CD14-positive monocyte (primary cell): ENCODE measurements around the gene ZDHHC8. TPM values are rescaled to one million over a fixed set of nuclear protein-coding genes. Genes with fewer than 3 reads are reported as not detected.

Experiments
- DNase-seq, 3 donors: peaks; one replicate each; pipeline ENCODE4 v3.0.0-alpha.2; 2011 to 2022
- H2AFZ ChIP-seq: 2 replicates; pipeline ENCODE4 v1.6.0; 2012; ENCODE audit warnings: mild to moderate bottlenecking, low read depth, low read length, inconsistent platforms; ENCODE audit not compliant: insufficient read depth, poor library complexity, severe bottlenecking
- H3K27ac ChIP-seq, 2 donors: 1 replicate in 1 of 2; 2 replicates in 1 of 2; pipeline ENCODE4 v1.5.1; 2012 to 2013; ENCODE audit warnings: low read length in 2 of 2, control low read depth in 1 of 2, inconsistent platforms in 1 of 2, low read depth in 1 of 2, mild to moderate bottlenecking in 1 of 2
- H3K27me3 ChIP-seq, 2 donors: one replicate each; pipeline versions ENCODE4 v1.6.0 to v1.6.1; 2011 to 2013; ENCODE audit warnings: low read length in 2 of 2; ENCODE audit not compliant: control insufficient read depth in 2 of 2, insufficient read depth in 2 of 2
- H3K36me3 ChIP-seq, 2 donors: replicated peaks in 1 of 2; 1 replicate in 1 of 2; 2 replicates in 1 of 2; pipeline versions ENCODE4 v1.5.1 to v1.6.1; 2012 to 2013; ENCODE audit warnings: low read length in 2 of 2, control low read depth in 1 of 2, inconsistent platforms in 1 of 2, mild to moderate bottlenecking in 1 of 2; ENCODE audit not compliant: insufficient read depth in 2 of 2, control insufficient read depth in 1 of 2
- H3K4me1 ChIP-seq, 2 donors: 1 replicate in 1 of 2; 2 replicates in 1 of 2; pipeline versions ENCODE4 v1.5.1 to v1.6.1; 2012 to 2013; ENCODE audit warnings: low read length in 2 of 2, control low read depth in 1 of 2, inconsistent platforms in 1 of 2, mild to moderate bottlenecking in 1 of 2, moderate library complexity in 1 of 2; ENCODE audit not compliant: insufficient read depth in 2 of 2, control insufficient read depth in 1 of 2
- H3K4me2 ChIP-seq: replicated peaks from 2 replicates; pipeline ENCODE3; 2012; ENCODE audit warnings: low read length, moderate library complexity, mild to moderate bottlenecking; ENCODE audit not compliant: poor library complexity, severe bottlenecking; ENCODE audit errors: extremely low read depth
- H3K4me3 ChIP-seq, 3 experiments: fragments of 200-600 bp in 1 of 3; sonication (generic) in 1 of 3; replicated peaks in 1 of 3; 1 replicate in 2 of 3; 2 replicates in 1 of 3; pipeline ENCODE4 v1.5.1; 2011 to 2013; ENCODE audit warnings: low read length in 3 of 3, mild to moderate bottlenecking in 3 of 3, control low read depth in 2 of 3, low read depth in 2 of 3, inconsistent platforms in 1 of 3, moderate library complexity in 1 of 3
- H3K79me2 ChIP-seq: 2 replicates; pipeline ENCODE4 v1.6.0; 2012; ENCODE audit warnings: mild to moderate bottlenecking, control low read depth, inconsistent platforms, low read length, moderate library complexity; ENCODE audit not compliant: insufficient read depth
- H3K9ac ChIP-seq: 2 replicates; pipeline ENCODE4 v1.6.0; 2017; ENCODE audit warnings: low read length, mild to moderate bottlenecking; ENCODE audit not compliant: insufficient read depth, poor library complexity, severe bottlenecking
- H3K9me3 ChIP-seq, 2 donors: replicated peaks in 1 of 2; 1 replicate in 1 of 2; 2 replicates in 1 of 2; pipeline versions ENCODE4 v1.5.1 to v1.6.1; 2012 to 2013; ENCODE audit warnings: low read length in 2 of 2, control low read depth in 1 of 2; ENCODE audit not compliant: control insufficient read depth in 1 of 2, insufficient read depth in 1 of 2
- H4K20me1 ChIP-seq: 2 replicates; pipeline ENCODE4 v1.6.0; 2012; ENCODE audit warnings: mild to moderate bottlenecking, low read length, control low read depth, moderate library complexity; ENCODE audit not compliant: insufficient read depth
- H3K27ac Mint-ChIP-seq, 7 donors: one replicate each; pipeline ENCODE4 v1.8.0; 2020; ENCODE audit warnings: mild to moderate bottlenecking in 7 of 7, mixed read lengths in 7 of 7, moderate library complexity in 6 of 7, inconsistent platforms in 2 of 7
- H3K27me3 Mint-ChIP-seq, 3 donors: one replicate each; pipeline ENCODE4 v1.8.0; 2021 to 2022; ENCODE audit warnings: low read depth in 3 of 3, mild to moderate bottlenecking in 3 of 3, mixed read lengths in 3 of 3, moderate library complexity in 3 of 3, inconsistent platforms in 1 of 3
- H3K36me3 Mint-ChIP-seq, 2 donors: one replicate each; pipeline ENCODE4 v1.8.0; 2020; ENCODE audit warnings: mixed read lengths in 2 of 2, inconsistent platforms in 1 of 2, mild to moderate bottlenecking in 1 of 2
- H3K4me1 Mint-ChIP-seq: one replicate; pipeline ENCODE4 v1.8.0; 2020; ENCODE audit warnings: mild to moderate bottlenecking, mixed read lengths
- H3K4me3 Mint-ChIP-seq, 2 donors: one replicate each; pipeline ENCODE4 v1.8.0; 2020; ENCODE audit warnings: mild to moderate bottlenecking in 2 of 2, mixed read lengths in 2 of 2, moderate library complexity in 1 of 2
- H3K9me3 Mint-ChIP-seq, 7 donors: one replicate each; pipeline ENCODE4 v1.8.0; 2020 to 2022; ENCODE audit warnings: mixed read lengths in 7 of 7, mild to moderate bottlenecking in 6 of 7, moderate library complexity in 6 of 7, inconsistent platforms in 2 of 7
- WGBS: methylation state at CpG from one replicate; pipeline ENCODE4 v1.1.5; 2013; ENCODE audit warnings: missing lambda C conversion rate; ENCODE audit not compliant: insufficient coverage; 5-methylcytosine and 5-hydroxymethylcytosine counted together
- intact Hi-C, 2 donors: fragments of 100-400 bp; cut with micrococcal nuclease; formaldehyde crosslinking; loops; one replicate each; pipeline versions ENCODE4 v1.15.0 to v1.15.1; 2023
- polyA plus RNA-seq, 3 donors: library from polyadenylated mRNA; depleted of rRNA in 1 of 3; unstranded in 2 of 3; stranded (reverse) in 1 of 3; fragments of 300-500 nt in 2 of 3; fragments of >200 nt in 1 of 3; fragmentation: Illumina TruSeq in 2 of 3; gene quantifications; 1 replicate in 2 of 3; 2 replicates in 1 of 3; pipeline ENCODE4 v1.2.3, GENCODE V29; 2012 to 2021
- TF ChIP-seq, protein P1 (sequence below): fragments of 200-600 bp; IDR thresholded peaks from one replicate; pipeline ENCODE4 v1.8.0; 2022; ENCODE audit warnings: antibody characterized with exemption, mild to moderate bottlenecking

The ZDHHC8 gene
- polyA plus RNA-seq, 3 donors, result 0.73 to 76.3 (median 1.1) TPM

DNA sequence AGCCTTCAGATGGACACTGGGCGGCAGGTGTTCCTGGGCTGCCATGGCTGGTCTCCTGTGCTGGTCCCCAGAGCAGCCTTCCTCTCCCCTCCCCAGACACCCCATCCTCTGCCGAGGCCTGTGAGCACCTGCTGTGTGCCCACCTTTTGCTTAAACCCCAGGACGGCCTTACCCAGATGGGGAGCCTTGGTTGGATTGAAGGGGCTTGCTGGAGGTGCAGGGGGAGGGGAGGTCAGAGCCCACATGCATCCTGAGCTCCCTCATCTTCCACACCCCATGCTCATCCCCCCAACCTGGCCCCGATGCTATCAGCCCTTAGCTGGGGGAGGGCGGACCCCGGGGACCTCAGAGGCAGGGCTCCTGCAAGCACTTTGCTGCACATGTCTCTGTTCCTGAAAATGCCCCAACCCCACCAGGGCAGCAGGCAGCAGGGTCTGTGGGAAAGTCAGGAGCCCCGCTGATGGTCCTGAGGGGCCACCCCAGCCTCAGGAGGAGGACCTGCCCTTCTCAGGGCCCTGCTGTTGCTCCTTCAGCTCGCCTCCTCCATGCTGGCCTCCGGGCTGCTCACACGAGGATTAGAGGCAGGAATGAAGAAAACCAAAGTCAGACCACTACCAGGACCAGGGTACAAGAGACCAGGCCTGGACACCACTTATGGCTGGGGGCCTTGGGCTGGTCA lies 60.8 kb downstream of the ZDHHC8 start:
- no peak overlapping the region for H3K9ac ChIP-seq
- Mint-ChIP-seq H3K4me1 (no peaks in the 10 kb centered on the region), H3K36me3 (no peaks in the 10 kb centered on the region), H3K9me3 (no peaks in the 10 kb centered on the region), H3K27ac (no peak overlapping the region), H3K4me3 (no peak overlapping the region), H3K27me3 (peaks cover 0 to 6% (median 0%) of the 10 kb centered on the region in 3 donors)
- H4K20me1 ChIP-seq, result no peaks in the 10 kb centered on the region
- intact Hi-C loops, result no loop called here
- H3K27me3 ChIP-seq, result no peaks in the 10 kb centered on the region
- no peaks in the 10 kb centered on the region for H3K4me1 ChIP-seq
- H3K79me2 ChIP-seq, result no peaks in the 10 kb centered on the region
- no peak overlapping the region for H2AFZ ChIP-seq
- no peak overlapping the region for H3K27ac ChIP-seq
- WGBS, result 96% methylated on average over 4 of the region's 10 CpGs
- no peaks in the 10 kb centered on the region for H3K9me3 ChIP-seq
- TF ChIP-seq, protein P1, sequence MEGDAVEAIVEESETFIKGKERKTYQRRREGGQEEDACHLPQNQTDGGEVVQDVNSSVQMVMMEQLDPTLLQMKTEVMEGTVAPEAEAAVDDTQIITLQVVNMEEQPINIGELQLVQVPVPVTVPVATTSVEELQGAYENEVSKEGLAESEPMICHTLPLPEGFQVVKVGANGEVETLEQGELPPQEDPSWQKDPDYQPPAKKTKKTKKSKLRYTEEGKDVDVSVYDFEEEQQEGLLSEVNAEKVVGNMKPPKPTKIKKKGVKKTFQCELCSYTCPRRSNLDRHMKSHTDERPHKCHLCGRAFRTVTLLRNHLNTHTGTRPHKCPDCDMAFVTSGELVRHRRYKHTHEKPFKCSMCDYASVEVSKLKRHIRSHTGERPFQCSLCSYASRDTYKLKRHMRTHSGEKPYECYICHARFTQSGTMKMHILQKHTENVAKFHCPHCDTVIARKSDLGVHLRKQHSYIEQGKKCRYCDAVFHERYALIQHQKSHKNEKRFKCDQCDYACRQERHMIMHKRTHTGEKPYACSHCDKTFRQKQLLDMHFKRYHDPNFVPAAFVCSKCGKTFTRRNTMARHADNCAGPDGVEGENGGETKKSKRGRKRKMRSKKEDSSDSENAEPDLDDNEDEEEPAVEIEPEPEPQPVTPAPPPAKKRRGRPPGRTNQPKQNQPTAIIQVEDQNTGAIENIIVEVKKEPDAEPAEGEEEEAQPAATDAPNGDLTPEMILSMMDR, result no peak
- H3K4me3 ChIP-seq, result no peak overlapping the region
- no peaks in the 10 kb centered on the region for H3K36me3 ChIP-seq
- no peak overlapping the region for H3K4me2 ChIP-seq
- no peak for DNase-seq

DNA sequence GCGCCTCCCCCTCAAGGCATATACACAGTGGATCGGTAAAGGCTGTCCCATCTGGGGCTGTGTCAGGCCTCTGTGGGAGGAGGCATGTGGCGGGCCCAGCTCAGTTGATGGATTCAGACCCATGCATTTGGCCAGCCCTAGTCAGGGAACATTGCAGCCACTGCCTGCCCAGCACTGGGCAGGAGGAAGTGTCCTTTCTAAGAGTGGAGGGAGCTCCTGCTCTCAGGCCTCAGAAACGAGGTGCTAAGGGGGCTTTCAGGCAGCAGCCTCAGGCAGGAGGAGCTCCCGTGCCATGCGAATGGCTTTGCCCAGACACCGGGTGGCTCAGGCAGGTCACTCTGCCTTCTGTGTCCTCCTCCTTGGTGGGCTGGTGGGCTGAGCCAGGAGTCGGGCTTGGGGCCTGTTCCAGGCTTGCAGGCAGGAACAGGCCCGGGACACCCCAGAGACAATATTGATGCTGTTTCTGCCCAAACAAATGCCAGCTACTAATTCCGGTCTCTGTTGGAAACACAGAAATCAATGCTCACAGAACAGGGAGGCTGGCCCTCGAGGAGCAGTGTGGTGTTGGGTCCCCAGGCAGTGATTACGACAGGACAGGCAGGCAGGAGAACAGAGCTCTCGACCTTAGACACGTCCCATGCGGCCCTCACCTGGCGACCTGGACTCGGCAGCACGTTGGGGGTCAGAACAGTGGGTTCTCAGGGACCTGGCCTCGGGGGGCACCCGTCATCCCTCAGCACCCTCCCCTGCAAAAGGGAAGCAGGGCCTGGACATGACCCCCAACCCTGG lies 61.6 kb downstream of the ZDHHC8 start:
- Histone ChIP-seq H3K4me1 (no peaks in the 10 kb centered on the region), H3K4me3 (no peak overlapping the region), H3K4me2 (no peak overlapping the region), H3K27ac (no peak overlapping the region), H3K9ac (no peak overlapping the region), H3K9me3 (no peaks in the 10 kb centered on the region), H2AFZ (no peak overlapping the region), H4K20me1 (no peaks in the 10 kb centered on the region), H3K79me2 (no peaks in the 10 kb centered on the region), H3K27me3 (no peaks in the 10 kb centered on the region), H3K36me3 (no peaks in the 10 kb centered on the region)
- no peak for DNase-seq
- no peaks in the 10 kb centered on the region for H3K9me3 Mint-ChIP-seq
- intact Hi-C loops, result no loop called here
- H3K27ac Mint-ChIP-seq, result no peak overlapping the region
- TF ChIP-seq, protein P1, result no peak
- H3K27me3 Mint-ChIP-seq, result peaks cover 0 to 4% (median 0%) of the 10 kb centered on the region in 3 donors
- WGBS, result 84% methylated on average over 12 of the region's 20 CpGs
- no peaks in the 10 kb centered on the region for H3K36me3 Mint-ChIP-seq
- no peak overlapping the region for H3K4me3 Mint-ChIP-seq
- H3K4me1 Mint-ChIP-seq, result no peaks in the 10 kb centered on the region
